Measurements from ENCODE around the gene MFAP3L.
A peak's percentile ranks its signal among the peaks of the same experiment; 100 is the strongest.
"Not testable (repeated sequence)": the region's sequence is repeated elsewhere in the genome, so short reads cannot be mapped to it uniquely, and the experiment has no call there.

MFAP3L gene

GRCh38 chr4:169987327-169988228 is 38.6 kb downstream of the MFAP3L start:
- DNase-seq (ENCODE audit: low spot score): no peak

GRCh38 chr4:169986369-169986768 is 39.8 kb downstream of the MFAP3L start:
- DNase-seq (ENCODE audit: low spot score): no peak

- DNase-seq (ENCODE audit: low spot score): no peak
Measured at GRCh38 chr4:169985881-169986280, 40.3 kb downstream of the MFAP3L start.

DNA sequence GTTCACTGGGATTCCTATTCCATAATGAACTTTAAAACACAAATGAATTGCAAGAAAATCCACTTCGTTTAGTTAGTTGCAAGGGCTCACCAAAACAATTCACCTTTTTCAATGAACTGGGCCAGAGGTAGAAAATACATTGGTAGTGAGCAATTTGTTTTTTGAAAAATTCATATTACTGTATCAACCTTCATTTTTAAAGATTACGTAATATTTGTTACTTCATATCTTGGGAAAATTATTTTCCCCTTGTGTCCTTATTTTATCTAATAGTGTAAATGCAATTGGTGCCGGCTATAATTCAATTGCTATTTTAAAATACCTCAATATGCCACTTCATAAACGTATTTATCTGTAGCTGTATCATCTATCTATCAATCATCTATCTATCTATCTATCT is 41.5 kb downstream of the MFAP3L start:
- DNase-seq (ENCODE audit: low spot score): no peak

- DNase-seq (ENCODE audit: low spot score): no peak
Measured at GRCh38 chr4:169984173-169984572, 42.0 kb downstream of the MFAP3L start.

DNA sequence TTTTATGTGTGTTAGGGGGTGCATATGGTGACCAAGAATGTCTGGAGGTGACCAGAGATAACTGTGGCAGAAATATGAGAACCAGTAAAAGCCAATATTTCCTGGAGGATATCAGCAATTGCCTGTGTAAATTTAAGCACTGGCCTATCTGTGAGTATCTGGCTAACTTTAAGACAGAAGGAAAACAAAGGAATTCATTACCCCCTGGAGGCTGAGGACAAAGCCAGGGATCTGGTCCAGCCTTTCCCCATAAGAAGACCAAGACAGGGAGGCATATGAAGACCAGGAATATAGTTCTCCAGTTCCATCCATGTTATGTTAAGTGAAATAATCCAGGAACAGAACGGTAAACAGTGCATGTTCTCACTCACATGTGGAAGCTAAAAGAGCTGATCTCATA is 49.2 kb downstream of the MFAP3L start:
- no peak for DNase-seq (ENCODE audit: low spot score)

- no peak for DNase-seq (ENCODE audit: low spot score)
Measured at GRCh38 chr4:169975838-169976796, 50.1 kb downstream of the MFAP3L start.

DNA sequence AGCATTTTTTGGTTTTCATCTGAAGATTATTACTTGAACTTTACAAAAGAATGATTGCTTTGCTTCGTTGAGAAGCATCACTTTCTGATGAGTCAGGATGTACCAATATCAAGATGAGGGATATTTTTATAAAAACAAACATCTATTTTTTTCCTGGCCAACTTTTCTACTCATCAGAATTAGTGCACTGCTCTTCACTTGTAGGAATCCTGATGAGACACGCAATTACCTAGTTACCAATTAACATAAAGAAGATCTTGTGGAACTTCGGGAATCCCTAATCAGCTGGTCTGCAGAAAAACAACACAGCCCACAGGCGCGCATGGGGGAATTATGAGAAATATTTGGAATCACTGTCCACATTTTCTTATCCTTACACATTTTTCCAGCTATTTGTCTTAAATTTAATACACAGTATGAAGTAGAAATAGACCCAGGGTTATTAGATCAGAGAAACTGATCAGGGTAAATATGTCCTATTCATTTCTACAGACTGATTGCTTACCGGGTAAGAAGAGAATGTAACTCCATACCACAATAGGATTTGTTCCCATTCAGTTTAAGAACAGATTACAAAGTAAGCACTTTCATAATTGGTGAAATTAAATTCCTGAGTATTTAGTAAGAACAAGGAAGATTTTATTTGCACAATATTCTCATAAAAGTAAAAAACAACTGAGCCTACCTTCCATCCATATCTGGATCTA is 50.9 kb downstream of the MFAP3L start:
- no peak for DNase-seq (ENCODE audit: low spot score)

DNA sequence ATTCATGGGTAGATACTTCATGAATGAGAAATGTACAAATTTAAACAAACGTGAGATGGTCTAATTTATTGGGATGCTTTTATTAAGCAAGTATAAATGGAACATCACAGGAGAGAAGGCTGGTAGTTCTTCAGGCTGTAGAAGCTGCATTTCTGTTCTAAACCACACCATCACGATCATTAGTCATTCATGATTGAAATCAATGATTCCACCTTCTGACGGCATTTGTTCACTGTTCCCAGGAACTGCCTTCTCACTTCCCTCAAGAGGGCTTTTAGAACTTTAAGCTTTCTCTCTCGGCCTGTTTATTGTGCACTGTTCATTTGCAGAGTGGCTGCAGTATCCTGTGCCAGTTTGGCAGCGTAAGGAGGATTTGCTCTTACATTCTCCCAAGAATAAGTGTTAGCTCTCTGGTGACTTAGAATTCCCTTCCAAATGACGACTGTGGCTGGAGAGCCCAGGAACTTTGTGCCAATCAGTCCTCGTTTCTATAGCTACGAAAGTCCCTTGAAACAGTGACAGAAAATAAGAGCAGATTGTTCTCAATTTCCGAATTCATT is 54.7 kb downstream of the MFAP3L start:
- DNase-seq (ENCODE audit: low spot score): no peak

DNA sequence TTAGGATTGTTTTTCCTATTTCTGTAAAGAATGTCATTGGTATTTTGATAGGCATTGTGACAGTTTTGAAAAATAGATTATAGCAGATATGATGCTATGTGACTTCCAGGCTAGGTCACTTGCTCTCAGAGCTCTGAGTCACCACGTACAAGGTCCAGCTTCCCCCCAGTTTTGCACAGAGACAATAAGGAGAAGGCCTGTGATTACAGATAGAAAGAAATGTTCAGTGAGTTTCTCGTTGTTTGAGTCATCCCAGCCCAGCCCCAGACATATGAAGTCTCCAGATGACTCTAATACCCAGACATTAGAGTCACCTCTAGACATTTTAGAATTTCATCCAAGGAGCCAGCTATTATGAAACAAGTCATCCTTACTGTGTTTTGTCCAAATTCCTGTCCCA is 57.2 kb downstream of the MFAP3L start:
- DNase-seq (ENCODE audit: low spot score): peak; percentile 29

DNA sequence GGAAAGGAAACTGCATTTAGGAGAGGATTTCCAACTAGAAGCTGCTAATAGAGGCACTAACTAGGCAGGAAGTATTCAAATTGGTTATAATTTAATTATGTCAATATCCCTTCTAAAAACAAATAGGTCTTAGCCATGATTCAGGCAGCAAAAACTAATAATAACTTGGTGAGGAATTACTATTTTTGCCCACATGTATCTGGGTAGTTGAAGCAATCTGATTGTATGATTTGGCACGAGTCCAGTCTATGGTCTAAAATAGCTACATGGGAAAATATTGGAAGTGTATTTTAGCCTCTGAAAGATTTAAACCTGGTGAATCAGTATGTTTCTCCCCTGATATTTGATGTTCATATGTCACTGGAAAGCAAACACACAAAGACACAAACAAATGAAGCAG is 62.2 kb downstream of the MFAP3L start:
- no peak for DNase-seq (ENCODE audit: low spot score)

- no peak for DNase-seq (ENCODE audit: low spot score)
Measured at GRCh38 chr4:169959254-169959653, 66.9 kb downstream of the MFAP3L start.

GRCh38 chr4:169958629-169959028 is 67.6 kb downstream of the MFAP3L start:
- no peak for DNase-seq (ENCODE audit: low spot score)

DNA sequence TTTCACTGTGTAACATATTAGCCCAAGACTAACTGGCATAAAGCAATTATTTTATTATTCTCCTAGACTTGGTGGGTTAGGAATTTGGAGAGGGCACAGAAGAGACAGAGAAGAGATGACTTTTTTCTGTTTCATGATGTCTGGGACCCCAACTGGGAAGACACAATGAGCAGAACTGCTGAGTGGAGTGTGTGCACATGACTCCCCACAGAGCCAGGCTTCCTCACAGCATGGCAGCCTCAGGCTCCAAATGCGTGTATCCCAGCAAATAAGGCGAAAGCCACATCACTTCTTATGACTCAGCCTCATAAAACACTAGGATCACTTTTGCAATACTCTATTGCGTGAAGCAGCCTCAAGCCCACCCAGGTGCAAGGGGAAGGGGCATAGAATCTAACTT is 68.4 kb downstream of the MFAP3L start:
- no peak for DNase-seq (ENCODE audit: low spot score)

GRCh38 chr4:169956091-169956843 is 69.9 kb downstream of the MFAP3L start:
- no peak for DNase-seq (ENCODE audit: low spot score)

DNA sequence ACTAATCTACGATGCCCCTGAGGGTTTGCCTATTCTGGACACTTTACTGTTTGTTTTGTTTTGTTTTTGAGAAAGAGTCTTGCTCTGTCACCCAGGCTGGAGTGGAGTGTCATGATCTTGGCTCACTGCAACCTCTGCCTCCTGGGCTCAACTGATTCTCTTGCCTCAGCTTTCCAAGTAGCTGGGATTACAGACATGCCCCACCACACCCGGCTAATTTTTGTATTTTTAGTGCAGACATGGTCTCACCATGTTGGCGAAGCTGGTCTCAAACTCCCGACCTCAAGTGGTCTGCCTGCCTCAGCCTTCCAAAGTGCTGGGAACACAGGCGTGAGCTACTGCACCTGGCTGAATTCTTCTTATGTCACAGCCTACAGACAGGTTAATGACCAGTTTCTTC is 70.7 kb downstream of the MFAP3L start:
- DNase-seq (ENCODE audit: low spot score): no peak

DNA sequence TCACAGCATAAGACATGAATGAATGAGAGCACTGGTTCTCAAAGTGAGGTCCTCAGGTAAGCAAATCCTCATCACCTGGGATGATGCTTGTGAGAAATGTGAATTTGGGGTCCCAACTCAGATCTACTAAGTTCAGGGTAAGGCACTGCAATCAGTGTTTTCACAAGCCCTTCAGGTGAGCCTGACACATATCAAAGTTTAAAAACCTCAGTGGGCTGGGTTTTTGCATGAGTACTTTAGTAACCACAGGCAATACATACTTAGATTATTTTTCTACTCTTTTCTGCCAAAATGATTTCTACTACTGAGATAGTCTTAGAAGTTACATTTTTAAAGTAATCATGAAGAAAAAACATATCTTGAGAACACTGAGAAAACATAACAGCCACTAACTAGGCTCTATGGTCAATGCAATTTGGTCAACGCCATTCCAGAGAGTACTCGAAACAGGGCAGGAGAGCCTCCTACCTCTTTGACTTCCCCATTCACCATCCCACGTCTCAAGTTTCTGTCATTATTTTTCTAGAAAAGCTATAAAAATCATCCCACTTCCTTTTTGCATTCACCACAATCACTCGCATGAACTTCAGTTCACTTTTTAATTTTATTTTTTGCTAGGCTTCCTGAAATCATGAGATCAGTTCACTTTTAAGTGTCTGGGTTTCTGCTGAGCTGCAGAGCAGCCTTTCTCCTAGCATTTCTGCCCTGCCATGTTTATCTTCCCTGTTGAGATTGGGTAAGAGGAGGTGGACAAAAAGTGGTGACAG is 73.8 kb downstream of the MFAP3L start:
- DNase-seq (ENCODE audit: low spot score): no peak

DNA sequence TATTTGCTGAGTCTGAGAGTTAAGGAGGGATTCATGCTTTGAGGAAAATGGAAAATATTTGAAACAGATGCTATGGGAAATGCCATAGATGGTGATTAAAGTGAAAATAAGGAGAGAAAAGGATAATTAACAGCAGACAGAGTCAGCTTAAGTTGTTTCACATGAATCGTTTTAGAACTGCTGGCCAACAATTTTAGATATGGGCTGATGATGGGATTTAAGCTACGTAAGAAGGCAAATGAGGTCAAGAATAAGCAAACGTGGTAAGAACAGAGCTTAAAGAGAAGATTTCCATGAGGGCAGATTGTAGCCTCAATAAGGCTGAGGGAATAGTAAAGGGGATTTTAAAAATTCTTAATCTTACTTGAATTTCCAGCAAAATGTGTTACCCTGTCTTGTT is 77.9 kb downstream of the MFAP3L start:
- DNase-seq (ENCODE audit: low spot score): no peak

GRCh38 chr4:169945636-169946035 is 80.6 kb downstream of the MFAP3L start:
- DNase-seq (ENCODE audit: low spot score): no peak

- not testable (repeated sequence) for DNase-seq (ENCODE audit: low spot score)
Measured at GRCh38 chr4:169943601-169944000, 82.6 kb downstream of the MFAP3L start.

Measured in RKO (cell line).